ENCODE results near the gene CD109.

CD109 gene

DNA sequence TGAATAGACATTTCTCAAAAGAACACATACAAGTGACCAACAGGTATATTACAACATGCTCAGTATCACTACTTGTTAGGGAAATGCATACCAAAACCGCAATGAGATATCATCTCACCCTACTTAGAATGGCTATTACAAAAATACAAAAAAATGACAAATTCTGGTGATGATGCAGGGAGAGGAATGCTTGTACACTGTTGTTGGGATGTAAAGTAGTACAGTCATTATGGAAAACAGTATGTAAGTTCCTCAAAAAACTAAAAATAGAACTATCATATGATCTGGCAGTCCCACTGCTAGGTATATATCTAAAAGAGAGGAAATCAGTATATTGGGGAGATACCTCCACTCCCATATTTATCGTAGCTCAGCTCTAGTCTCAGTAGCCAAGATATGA, 31.3 kb upstream of the CD109 start:
- Histone ChIP-seq H4K91ac (ENCODE audit: low read depth, low read length, poor library complexity) (no peak overlapping the region), H2BK120ac (ENCODE audit: low read depth, low read length) (no peak overlapping the region), H2BK5ac (ENCODE audit: low read length) (no peak overlapping the region), H3K9ac (ENCODE audit: low read depth, low read length, poor library complexity) (no peak overlapping the region), H3K23ac (ENCODE audit: low read depth, low read length, poor library complexity) (no peak overlapping the region), H3K4me1 (ENCODE audit: control insufficient read depth in 2 of 2, insufficient read depth in 1 of 2, low read depth in 1 of 2, low read length in 2 of 2) (no peaks in the 10 kb centered on the region), H3K79me1 (ENCODE audit: low read depth, low read length) (no peaks in the 10 kb centered on the region), H2AK5ac (ENCODE audit: low read depth, low read length) (no peak overlapping the region), H3K4me2 (ENCODE audit: insufficient read depth, low read length, poor library complexity, severe bottlenecking) (no peak overlapping the region), H3K18ac (ENCODE audit: low read length) (no peak overlapping the region), H2BK12ac (ENCODE audit: low read length) (no peak overlapping the region), H4K8ac (ENCODE audit: low read depth, low read length) (no peak overlapping the region), H2BK15ac (ENCODE audit: low read length) (no peak overlapping the region), H3K27ac (replicated peaks; ENCODE audit: low read length) (no peak overlapping the region), H3K14ac (ENCODE audit: low read length) (no peak overlapping the region), H3K36me3 (replicated peaks in 1 of 2; ENCODE audit: control insufficient read depth in 2 of 2, insufficient read depth in 2 of 2, low read length in 2 of 2) (no peaks in the 10 kb centered on the region), H3K27me3 (ENCODE audit: control insufficient read depth in 3 of 3, insufficient read depth in 3 of 3, low read depth in 1 of 3, low read length in 3 of 3) (peaks cover 0 to 3% (median 0%) of the 10 kb centered on the region in 3 experiments), H3K4ac (ENCODE audit: low read length) (no peak overlapping the region), H3K9me3 (replicated peaks in 1 of 2; ENCODE audit: control insufficient read depth in 2 of 2, insufficient read depth in 1 of 2, low read depth in 1 of 2, low read length in 2 of 2) (no peaks in the 10 kb centered on the region), H2AFZ (ENCODE audit: low read length) (no peak overlapping the region), H3K4me3 (ENCODE audit: low read length in 2 of 2) (no peak overlapping the region)
- DNase-seq (ENCODE audit: low spot score), result no peak
- WGBS, 2 donors (ENCODE audit: extremely low coverage in 2 of 2, insufficient read length in 2 of 2, insufficient replicate concordance in 1 of 2), result no CpG with 5 or more reads among the region's 2 CpGs

DNA sequence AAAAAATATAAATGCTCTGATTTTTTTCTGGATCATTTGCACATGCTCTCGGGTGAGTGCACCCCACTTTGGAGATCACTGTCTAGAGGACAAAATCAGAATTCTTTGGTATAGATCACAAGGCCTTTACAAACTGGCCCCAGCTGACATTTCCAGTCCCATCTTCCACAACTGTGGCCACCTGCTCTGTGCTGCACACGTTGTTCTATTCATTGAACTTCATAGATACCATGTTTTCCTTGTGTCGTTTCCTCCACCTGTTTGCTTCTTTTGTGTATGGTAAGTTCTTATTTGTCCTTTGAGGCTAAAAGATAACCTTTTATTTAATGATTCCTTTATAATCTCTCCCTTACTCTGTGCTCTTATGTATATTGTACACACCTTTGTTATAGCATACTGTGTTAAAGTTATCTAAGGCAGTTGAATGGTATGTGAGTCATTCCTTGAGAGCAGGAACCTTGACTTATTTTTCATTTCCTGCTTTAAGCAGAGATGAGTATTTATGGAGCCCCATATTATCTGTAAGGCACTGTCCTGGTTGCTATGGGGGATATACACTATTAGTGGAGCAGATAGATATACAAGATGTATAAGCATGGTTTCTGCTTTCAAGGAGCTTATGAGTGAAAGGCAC, 30.2 kb upstream of the CD109 start:
- Histone ChIP-seq H3K4me2 (ENCODE audit: insufficient read depth, low read length, poor library complexity, severe bottlenecking) (no peak overlapping the region), H2BK5ac (ENCODE audit: low read length) (no peak overlapping the region), H3K18ac (ENCODE audit: low read length) (no peak overlapping the region), H2BK120ac (ENCODE audit: low read depth, low read length) (no peak overlapping the region), H3K27me3 (ENCODE audit: control insufficient read depth in 3 of 3, insufficient read depth in 3 of 3, low read depth in 1 of 3, low read length in 3 of 3) (peaks cover 0 to 3% (median 0%) of the 10 kb centered on the region in 3 experiments), H2BK15ac (ENCODE audit: low read length) (no peak overlapping the region), H3K36me3 (replicated peaks in 1 of 2; ENCODE audit: control insufficient read depth in 2 of 2, insufficient read depth in 2 of 2, low read length in 2 of 2) (no peaks in the 10 kb centered on the region), H3K4ac (ENCODE audit: low read length) (no peak overlapping the region), H3K9ac (ENCODE audit: low read depth, low read length, poor library complexity) (no peak overlapping the region), H2BK12ac (ENCODE audit: low read length) (no peak overlapping the region), H3K9me3 (replicated peaks in 1 of 2; ENCODE audit: control insufficient read depth in 2 of 2, insufficient read depth in 1 of 2, low read depth in 1 of 2, low read length in 2 of 2) (no peaks in the 10 kb centered on the region), H4K91ac (ENCODE audit: low read depth, low read length, poor library complexity) (no peak overlapping the region), H3K27ac (replicated peaks; ENCODE audit: low read length) (no peak overlapping the region), H3K4me3 (ENCODE audit: low read length in 2 of 2) (no peak overlapping the region), H2AK5ac (ENCODE audit: low read depth, low read length) (no peak overlapping the region), H3K79me1 (ENCODE audit: low read depth, low read length) (no peaks in the 10 kb centered on the region), H2AFZ (ENCODE audit: low read length) (no peak overlapping the region), H4K8ac (ENCODE audit: low read depth, low read length) (no peak overlapping the region), H3K4me1 (ENCODE audit: control insufficient read depth in 2 of 2, insufficient read depth in 1 of 2, low read depth in 1 of 2, low read length in 2 of 2) (no peaks in the 10 kb centered on the region), H3K23ac (ENCODE audit: low read depth, low read length, poor library complexity) (no peak overlapping the region), H3K14ac (ENCODE audit: low read length) (no peak overlapping the region)
- DNase-seq (ENCODE audit: low spot score), result no peak
- WGBS, 2 donors (ENCODE audit: extremely low coverage in 2 of 2, insufficient read length in 2 of 2, insufficient replicate concordance in 1 of 2), result no CpG with 5 or more reads among the region's 3 CpGs

GRCh38 chr6:73666393-73666792, 29.6 kb upstream of the CD109 start:
- Histone ChIP-seq H3K27me3 (ENCODE audit: control insufficient read depth in 3 of 3, insufficient read depth in 3 of 3, low read depth in 1 of 3, low read length in 3 of 3) (peaks cover 0 to 3% (median 0%) of the 10 kb centered on the region in 3 experiments), H2AK5ac (ENCODE audit: low read depth, low read length) (no peak overlapping the region), H4K8ac (ENCODE audit: low read depth, low read length) (no peak overlapping the region), H2BK120ac (ENCODE audit: low read depth, low read length) (no peak overlapping the region), H3K9ac (ENCODE audit: low read depth, low read length, poor library complexity) (no peak overlapping the region), H3K4me1 (ENCODE audit: control insufficient read depth in 2 of 2, insufficient read depth in 1 of 2, low read depth in 1 of 2, low read length in 2 of 2) (no peaks in the 10 kb centered on the region), H3K23ac (ENCODE audit: low read depth, low read length, poor library complexity) (no peak overlapping the region), H3K9me3 (replicated peaks in 1 of 2; ENCODE audit: control insufficient read depth in 2 of 2, insufficient read depth in 1 of 2, low read depth in 1 of 2, low read length in 2 of 2) (no peaks in the 10 kb centered on the region), H3K4me2 (ENCODE audit: insufficient read depth, low read length, poor library complexity, severe bottlenecking) (no peak overlapping the region), H2BK15ac (ENCODE audit: low read length) (no peak overlapping the region), H2AFZ (ENCODE audit: low read length) (no peak overlapping the region), H2BK5ac (ENCODE audit: low read length) (no peak overlapping the region), H3K27ac (replicated peaks; ENCODE audit: low read length) (no peak overlapping the region), H3K4me3 (ENCODE audit: low read length in 2 of 2) (no peak overlapping the region), H2BK12ac (ENCODE audit: low read length) (no peak overlapping the region), H3K36me3 (replicated peaks in 1 of 2; ENCODE audit: control insufficient read depth in 2 of 2, insufficient read depth in 2 of 2, low read length in 2 of 2) (no peaks in the 10 kb centered on the region), H3K14ac (ENCODE audit: low read length) (no peak overlapping the region), H3K4ac (ENCODE audit: low read length) (no peak overlapping the region), H3K79me1 (ENCODE audit: low read depth, low read length) (no peaks in the 10 kb centered on the region), H3K18ac (ENCODE audit: low read length) (no peak overlapping the region), H4K91ac (ENCODE audit: low read depth, low read length, poor library complexity) (no peak overlapping the region)
- DNase-seq (ENCODE audit: low spot score), result no peak
- no CpG with 5 or more reads among the region's 2 CpGs for WGBS, 2 donors (ENCODE audit: extremely low coverage in 2 of 2, insufficient read length in 2 of 2, insufficient replicate concordance in 1 of 2)

- H3K9ac ChIP-seq (ENCODE audit: low read depth, low read length, poor library complexity), result no peak overlapping the region
- no peaks in the 10 kb centered on the region for H3K36me3 ChIP-seq (replicated peaks in 1 of 2; ENCODE audit: control insufficient read depth in 2 of 2, insufficient read depth in 2 of 2, low read length in 2 of 2)
- H3K27me3 ChIP-seq (ENCODE audit: control insufficient read depth in 3 of 3, insufficient read depth in 3 of 3, low read depth in 1 of 3, low read length in 3 of 3), result peaks cover 0 to 3% (median 0%) of the 10 kb centered on the region in 3 experiments
- H3K79me1 ChIP-seq (ENCODE audit: low read depth, low read length), result no peaks in the 10 kb centered on the region
- WGBS, 2 donors (ENCODE audit: extremely low coverage in 2 of 2, insufficient read length in 2 of 2, insufficient replicate concordance in 1 of 2), result no CpG with 5 or more reads among the region's 1 CpG
- no peak overlapping the region for H3K4me2 ChIP-seq (ENCODE audit: insufficient read depth, low read length, poor library complexity, severe bottlenecking)
- H3K4ac ChIP-seq (ENCODE audit: low read length), result no peak overlapping the region
- no peak overlapping the region for H3K4me3 ChIP-seq (ENCODE audit: low read length in 2 of 2)
- H2BK15ac ChIP-seq (ENCODE audit: low read length), result no peak overlapping the region
- no peak overlapping the region for H4K8ac ChIP-seq (ENCODE audit: low read depth, low read length)
- no peak overlapping the region for H2BK120ac ChIP-seq (ENCODE audit: low read depth, low read length)
- H2BK5ac ChIP-seq (ENCODE audit: low read length), result no peak overlapping the region
- H3K23ac ChIP-seq (ENCODE audit: low read depth, low read length, poor library complexity), result no peak overlapping the region
- H3K27ac ChIP-seq (replicated peaks; ENCODE audit: low read length), result no peak overlapping the region
- no peak overlapping the region for H2AFZ ChIP-seq (ENCODE audit: low read length)
- no peak overlapping the region for H2AK5ac ChIP-seq (ENCODE audit: low read depth, low read length)
- H3K4me1 ChIP-seq (ENCODE audit: control insufficient read depth in 2 of 2, insufficient read depth in 1 of 2, low read depth in 1 of 2, low read length in 2 of 2), result no peaks in the 10 kb centered on the region
- H3K18ac ChIP-seq (ENCODE audit: low read length), result no peak overlapping the region
- H3K9me3 ChIP-seq (replicated peaks in 1 of 2; ENCODE audit: control insufficient read depth in 2 of 2, insufficient read depth in 1 of 2, low read depth in 1 of 2, low read length in 2 of 2), result no peaks in the 10 kb centered on the region
- H2BK12ac ChIP-seq (ENCODE audit: low read length), result no peak overlapping the region
- H4K91ac ChIP-seq (ENCODE audit: low read depth, low read length, poor library complexity), result no peak overlapping the region
- no peak for DNase-seq (ENCODE audit: low spot score)
- H3K14ac ChIP-seq (ENCODE audit: low read length), result no peak overlapping the region
Measured at GRCh38 chr6:73667798-73668197, 28.2 kb upstream of the CD109 start.
